Eye (tissue), 1 donor: ENCODE data around the gene DES.

Source experiments
- DNase-seq: peaks from one replicate; pipeline ENCODE4 v3.0.0-alpha.2; 2015

Gene DES

GRCh38 chr2:219421323-219421722, 3.1 kb downstream of the DES start:
- DNase-seq, result no peak

- DNase-seq, result no peak
These were observed 4.9 kb downstream of the DES start for GRCh38 chr2:219422952-219423534.

GRCh38 chr2:219423652-219424377, 5.6 kb downstream of the DES start:
- DNase-seq, result no peak

GRCh38 chr2:219425238-219426067, 7.3 kb downstream of the DES start:
- DNase-seq, result no peak

- DNase-seq, result no peak
These were observed 7.9 kb downstream of the DES start for GRCh38 chr2:219426068-219426443.

DNA sequence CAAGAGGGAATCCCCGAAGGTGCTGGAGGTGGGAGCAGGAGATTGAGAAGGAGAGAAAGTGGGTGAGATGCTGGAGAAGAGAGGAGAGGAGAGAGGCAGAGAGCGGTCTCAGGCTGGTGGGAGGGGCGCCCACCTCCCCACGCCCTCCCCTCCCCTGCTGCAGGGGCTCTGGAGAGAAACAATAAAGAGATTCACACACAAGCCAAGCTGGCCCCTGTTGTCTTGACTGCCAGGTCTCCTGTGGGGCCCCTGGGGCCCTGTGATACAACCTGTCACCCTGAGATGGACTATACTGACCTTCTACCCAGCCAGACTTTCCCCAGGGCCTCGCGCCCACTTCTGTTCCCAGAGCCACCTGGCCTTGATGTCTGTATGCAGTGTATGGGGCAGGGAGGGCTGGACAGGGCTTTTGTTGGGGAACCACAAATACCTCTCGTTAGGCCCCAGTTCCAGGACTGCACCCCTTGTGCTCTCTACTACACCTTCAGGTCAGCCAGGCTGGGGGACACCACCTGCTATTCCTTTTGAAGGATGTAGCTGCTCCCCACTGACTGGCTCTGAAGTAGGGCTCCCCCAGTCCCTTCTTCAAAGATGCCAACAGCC, 8.5 kb downstream of the DES start:
- no peak for DNase-seq

DNA sequence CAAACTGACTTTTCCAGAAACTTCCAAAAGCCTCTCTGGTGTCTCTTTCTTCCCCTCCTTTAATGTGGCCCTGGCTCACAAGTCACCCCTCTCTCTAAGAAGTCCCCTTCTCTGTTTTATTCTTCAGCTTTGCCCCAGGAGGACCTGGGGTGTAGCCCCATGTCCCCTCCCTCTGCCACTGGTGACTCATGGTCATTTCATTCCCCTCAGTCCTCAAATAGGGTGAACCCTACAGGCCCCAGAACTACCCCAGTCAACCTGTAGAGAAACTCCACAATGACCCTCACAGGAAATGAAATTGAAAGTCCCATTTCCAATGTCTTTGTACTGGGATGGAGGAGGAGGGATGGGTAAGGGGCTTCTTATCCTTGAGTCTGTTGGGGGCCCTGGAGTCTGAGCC, 10.3 kb downstream of the DES start:
- no peak for DNase-seq

- DNase-seq, result no peak
These were observed 11.9 kb downstream of the DES start for GRCh38 chr2:219429958-219430606.

- DNase-seq, result peak; percentile 59
These were observed 12.7 kb downstream of the DES start for GRCh38 chr2:219430633-219431615.

GRCh38 chr2:219433666-219434467, 15.7 kb downstream of the DES start:
- DNase-seq, result peak; percentile 44

- peak; percentile 44 for DNase-seq
These were observed 16.2 kb downstream of the DES start for GRCh38 chr2:219434468-219434717.

- DNase-seq, result peak; percentile 62
These were observed 16.7 kb downstream of the DES start, which contains the start of gene SPEG for GRCh38 chr2:219434718-219435525. SPEG (plus strand) TSS chr2:219434843; CDS start chr2:219434978, 135 bp downstream.

- DNase-seq, result no peak
These were observed 17.5 kb downstream of the DES start for GRCh38 chr2:219435701-219436100.

DNA sequence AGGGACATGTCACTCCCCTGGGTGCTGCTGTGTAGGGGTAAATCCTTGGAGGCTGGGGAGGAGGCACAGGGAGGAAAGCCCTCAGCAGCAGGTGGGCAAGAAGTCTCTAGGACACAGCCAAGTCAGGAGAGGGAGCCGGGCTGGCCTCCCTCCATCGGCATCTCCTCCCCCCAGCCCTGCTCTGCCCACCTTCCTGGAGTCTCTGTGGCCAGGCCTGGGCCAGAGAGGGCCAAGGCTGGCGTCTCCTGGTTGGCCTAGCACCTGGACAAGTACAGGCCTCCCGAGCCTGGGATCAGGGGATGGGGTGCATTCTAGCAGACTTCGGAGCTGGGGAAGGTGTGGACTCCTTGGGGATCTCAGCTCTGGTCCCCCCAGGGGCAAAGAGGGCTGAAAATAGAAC, 18.3 kb downstream of the DES start:
- DNase-seq, result no peak

DNA sequence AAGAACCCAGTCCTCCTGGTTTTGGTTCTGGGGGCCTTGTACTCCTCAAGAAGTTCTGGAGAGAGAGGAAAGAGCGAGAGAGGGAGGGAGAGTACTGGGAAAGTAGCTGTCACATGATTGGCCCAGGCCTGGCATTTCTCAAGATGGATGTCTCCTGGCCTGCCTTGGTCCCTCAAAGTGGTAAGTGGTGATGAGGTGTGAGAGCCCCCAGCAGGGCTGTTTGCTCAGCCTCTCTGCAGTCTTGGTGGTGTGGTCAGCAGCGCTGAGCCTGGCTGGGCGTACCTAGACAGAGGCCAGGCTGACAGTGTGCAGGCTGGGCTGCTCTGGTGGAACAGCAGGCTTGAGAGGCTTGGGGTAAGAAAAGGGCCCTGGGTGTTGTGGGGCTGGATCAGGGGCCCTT, 19.0 kb downstream of the DES start:
- no peak for DNase-seq

DNA sequence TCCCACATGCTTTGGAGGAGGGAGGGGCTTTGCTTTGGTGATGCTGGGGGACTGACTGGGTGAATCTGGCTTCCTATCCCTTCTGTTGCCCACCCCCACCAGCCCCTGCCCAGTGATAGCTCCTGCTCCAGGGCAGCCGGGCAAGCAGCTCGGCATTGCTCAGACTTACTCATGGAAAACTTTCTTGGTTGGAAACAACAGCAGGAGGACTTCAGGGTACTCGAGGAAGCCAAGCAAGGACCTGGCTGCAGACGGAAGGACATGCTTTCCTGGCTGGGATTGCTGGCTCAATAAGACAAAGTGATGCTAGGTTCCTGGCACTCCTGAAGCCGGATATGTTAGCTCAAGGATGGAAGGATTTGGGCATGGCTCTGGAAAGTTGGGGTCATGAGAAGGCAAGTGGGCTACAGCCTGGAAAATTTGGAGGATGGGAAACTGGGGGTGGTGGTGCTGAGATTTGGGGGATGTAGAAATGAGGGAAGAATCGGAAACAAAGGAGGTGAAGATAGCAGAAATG, 19.6 kb downstream of the DES start:
- DNase-seq, result no peak

DNA sequence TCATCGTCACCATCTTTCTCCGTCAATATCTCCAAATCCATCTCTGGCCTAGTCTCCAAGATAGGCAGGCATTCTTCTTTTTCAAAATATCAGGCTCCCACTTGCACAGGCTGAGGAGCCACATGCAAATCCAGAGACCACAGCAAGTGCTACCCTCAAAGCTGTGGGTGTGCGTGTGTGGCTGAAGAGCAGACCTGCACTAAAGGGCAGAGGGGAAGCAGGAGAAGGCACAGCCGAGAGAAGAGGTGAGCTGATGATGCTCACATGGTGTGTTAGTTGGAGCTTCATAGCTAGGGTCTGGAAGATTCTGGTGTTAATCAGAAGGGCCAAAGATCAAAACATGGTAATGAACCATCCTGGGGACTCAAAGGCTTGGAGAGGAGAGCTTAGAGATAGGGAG, 20.3 kb downstream of the DES start:
- no peak for DNase-seq

DNA sequence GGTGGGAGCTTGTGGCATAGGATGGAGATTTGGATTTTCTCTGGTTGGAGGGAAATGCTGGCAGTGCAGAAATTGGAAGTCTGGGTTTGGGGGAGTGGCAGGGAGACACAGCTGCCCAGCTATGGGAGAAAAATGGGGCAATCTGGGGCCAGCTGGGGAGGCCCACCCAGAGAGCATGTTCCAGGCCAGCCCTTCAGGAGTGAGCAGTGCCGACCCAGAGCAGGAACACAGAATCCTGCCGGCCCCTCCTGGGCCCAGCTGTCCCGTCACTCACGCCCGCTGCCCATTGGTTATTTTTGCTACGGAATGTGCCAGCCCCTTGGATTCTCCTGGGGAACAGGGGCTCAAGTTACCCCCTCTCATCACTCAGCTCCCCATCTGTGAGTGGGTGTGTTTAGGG, 21.3 kb downstream of the DES start:
- DNase-seq, result peak; percentile 42

- DNase-seq, result no peak
These were observed 22.4 kb downstream of the DES start for GRCh38 chr2:219440388-219441256.
